Choroid plexus epithelial cell (primary cell): Measurements from ENCODE around the gene MAGOHB.

Experiments used
- DNase-seq: peaks from one replicate; pipeline ENCODE4 v3.0.0-alpha.2; 2010; ENCODE audit warnings: low read depth
- H3K4me3 ChIP-seq: 2 replicates; pipeline ENCODE4 v1.5.1; 2011; ENCODE audit warnings: low read depth, mild to moderate bottlenecking, control low read depth, low read length, moderate library complexity
- CTCF ChIP-seq: conservative IDR thresholded peaks from 2 replicates; pipeline ENCODE4 v1.5.1; 2011; ENCODE audit warnings: low read depth, mild to moderate bottlenecking, control low read depth, inconsistent platforms, low read length, moderate library complexity

The MAGOHB gene

GRCh38 chr12:10558301-10558700 lies 55.1 kb downstream of the MAGOHB start:
- H3K4me3 ChIP-seq = no peak overlapping the region
- TF ChIP-seq CTCF = no peak
- no peak for DNase-seq

GRCh38 chr12:10557766-10558165 lies 55.6 kb downstream of the MAGOHB start:
- H3K4me3 ChIP-seq = no peak overlapping the region
- DNase-seq = no peak
- TF ChIP-seq CTCF = no peak

GRCh38 chr12:10557329-10557728 lies 56.1 kb downstream of the MAGOHB start:
- no peak for DNase-seq
- H3K4me3 ChIP-seq = no peak overlapping the region
- no peak for TF ChIP-seq CTCF

- no peak for DNase-seq
- H3K4me3 ChIP-seq = no peak overlapping the region
- no peak for TF ChIP-seq CTCF
Measured at GRCh38 chr12:10554756-10555481, 58.5 kb downstream of the MAGOHB start.

- no peak for TF ChIP-seq CTCF
- H3K4me3 ChIP-seq = no peak overlapping the region
- DNase-seq = peak; percentile 11
Measured at GRCh38 chr12:10554228-10554755, 59.1 kb downstream of the MAGOHB start.
